ENCODE results near the gene GHRHR.

Gene GHRHR

GRCh38 chr7:30987178-30987577, 23.4 kb downstream of the GHRHR start:
- DNase-seq, result no peak

GRCh38 chr7:30987936-30988335, 24.2 kb downstream of the GHRHR start:
- DNase-seq, result no peak

GRCh38 chr7:30988351-30989005, 24.7 kb downstream of the GHRHR start:
- DNase-seq, result no peak

GRCh38 chr7:30989008-30989823, 25.5 kb downstream of the GHRHR start:
- DNase-seq, result no peak

- DNase-seq, result no peak
Measured at GRCh38 chr7:30989824-30990672, 26.3 kb downstream of the GHRHR start.

GRCh38 chr7:30990673-30991170, 27.0 kb downstream of the GHRHR start:
- no peak for DNase-seq

GRCh38 chr7:30992414-30992813, 28.7 kb downstream of the GHRHR start:
- no peak for DNase-seq

GRCh38 chr7:30994206-30995100, 30.7 kb downstream of the GHRHR start:
- DNase-seq, result no peak

- no peak for DNase-seq
Measured at GRCh38 chr7:30995536-30995935, 31.8 kb downstream of the GHRHR start.

GRCh38 chr7:30996256-30996655, 32.5 kb downstream of the GHRHR start:
- DNase-seq, result no peak

- no peak for DNase-seq
Measured at GRCh38 chr7:30996883-30997282, 33.1 kb downstream of the GHRHR start.

- DNase-seq, result no peak
Measured at GRCh38 chr7:30997316-30997715, 33.6 kb downstream of the GHRHR start.

- DNase-seq, result no peak
Measured at GRCh38 chr7:30998180-30998579, 34.4 kb downstream of the GHRHR start.

- DNase-seq, result no peak
Measured at GRCh38 chr7:31000161-31000693, 36.5 kb downstream of the GHRHR start.

- DNase-seq, result no peak
Measured at GRCh38 chr7:31000779-31001178, 37.0 kb downstream of the GHRHR start.

- no peak for DNase-seq
Measured at GRCh38 chr7:31002256-31002655, 38.5 kb downstream of the GHRHR start.

GRCh38 chr7:31003097-31003496, 39.3 kb downstream of the GHRHR start:
- no peak for DNase-seq

- DNase-seq, result no peak
Measured at GRCh38 chr7:31003721-31004120, 40.0 kb downstream of the GHRHR start.

GRCh38 chr7:31004393-31004792, 40.6 kb downstream of the GHRHR start:
- DNase-seq, result no peak

GRCh38 chr7:31006857-31007256, 43.1 kb downstream of the GHRHR start:
- DNase-seq, result no peak

GRCh38 chr7:31007634-31008033, 43.9 kb downstream of the GHRHR start:
- no peak for DNase-seq

- no peak for DNase-seq
Measured at GRCh38 chr7:31014826-31015225, 51.1 kb downstream of the GHRHR start.
